Endothelial cell of umbilical vein (primary cell): ENCODE measurements around the gene BCL11B. TPM values are rescaled to one million over a fixed set of nuclear protein-coding genes. Genes with fewer than 3 reads are reported as not detected.

Experiments
- BruUV-seq: library from RNA; stranded (reverse); fragments of 400-500 nt; replicated peaks from 2 replicates; lab custom pipeline; 2021; lab: Mats Ljungman, UMichigan
- CTCF ChIA-PET: fragments of 300-600, 350-600 bp; sonication (Branson Sonifier 250); formaldehyde crosslinking; loops from one replicate; lab custom pipeline; 2021; ENCODE audit warnings: antibody characterized with exemption, inconsistent platforms; lab: Charles Lee
- POLR2A ChIA-PET: fragments of 300-600, 350-600 bp; sonication (Branson Sonifier 250); formaldehyde crosslinking; loops from one replicate; lab custom pipeline; 2021; ENCODE audit warnings: antibody characterized with exemption, inconsistent platforms; lab: Charles Lee
- DNase-seq: peaks from one replicate; pipeline ENCODE4 v3.0.0-alpha.2; 2011; ENCODE audit warnings: low read depth, low spot score
- FAIRE-seq: peaks from 2 replicates; lab custom pipeline; 2011; peaks lifted over from hg19 to GRCh38; lab: Jason Lieb, UNC
- H2AFZ ChIP-seq: 2 replicates; pipeline ENCODE4 v1.6.0; 2012; ENCODE audit warnings: low read depth, low read length, control low read depth, inconsistent platforms
- H3K27ac ChIP-seq: 2 replicates; pipeline ENCODE4 v1.5.1; 2011; ENCODE audit warnings: low read depth, mild to moderate bottlenecking, control low read depth, low read length, moderate library complexity; ENCODE audit not compliant: insufficient read depth
- H3K27me3 ChIP-seq, 2 experiments: 2 replicates each; pipeline versions ENCODE4 v1.6.0 to v1.6.1; 2011; ENCODE audit warnings: low read length in 2 of 2, mixed read lengths in 1 of 2; ENCODE audit not compliant: control insufficient read depth in 2 of 2, insufficient read depth in 2 of 2
- H3K36me3 ChIP-seq, 2 experiments: 2 replicates in 1 of 2; 3 replicates in 1 of 2; pipeline ENCODE4 v1.5.1; 2011; ENCODE audit warnings: low read length in 2 of 2, mild to moderate bottlenecking in 1 of 2, moderate library complexity in 1 of 2; ENCODE audit not compliant: control insufficient read depth in 2 of 2, insufficient read depth in 2 of 2; ENCODE audit errors: extremely low read depth in 1 of 2
- H3K4me1 ChIP-seq: 3 replicates; pipeline ENCODE4 v1.5.1; 2011; ENCODE audit warnings: mild to moderate bottlenecking, low read length; ENCODE audit not compliant: control insufficient read depth, insufficient read depth; ENCODE audit errors: extremely low read depth
- H3K4me2 ChIP-seq: 2 replicates; pipeline ENCODE4 v1.6.1; 2011; ENCODE audit warnings: low read length, control low read depth, mixed read lengths; ENCODE audit not compliant: insufficient read depth
- H3K4me3 ChIP-seq, 3 experiments: fragments of 200-600 bp in 1 of 3; sonication (generic), shearing (Covaris generic) in 1 of 3; replicated peaks in 1 of 3; 2 replicates each; pipeline ENCODE4 v1.5.1; 2011 to 2016; ENCODE audit warnings: control low read depth in 3 of 3, low read length in 3 of 3, mild to moderate bottlenecking in 2 of 3, inconsistent platforms in 1 of 3, low read depth in 1 of 3, moderate library complexity in 1 of 3; ENCODE audit not compliant: insufficient read depth in 1 of 3
- H3K79me2 ChIP-seq: 2 replicates; pipeline ENCODE4 v1.6.0; 2012; ENCODE audit warnings: low read length, inconsistent platforms; ENCODE audit not compliant: control insufficient read depth, insufficient read depth
- H3K9ac ChIP-seq: replicated peaks from 2 replicates; pipeline ENCODE3; 2011; ENCODE audit warnings: low read length, control low read depth; ENCODE audit not compliant: insufficient read depth; ENCODE audit errors: extremely low read depth
- H3K9me1 ChIP-seq: replicated peaks from 3 replicates; pipeline ENCODE4 v1.6.0; 2011; ENCODE audit warnings: mild to moderate bottlenecking, low read length; ENCODE audit not compliant: control insufficient read depth, insufficient read depth; ENCODE audit errors: extremely low read depth
- H3K9me3 ChIP-seq: replicated peaks from 2 replicates; pipeline ENCODE4 v1.5.1; 2012; ENCODE audit warnings: low read length, inconsistent platforms; ENCODE audit not compliant: control insufficient read depth, insufficient read depth
- H4K20me1 ChIP-seq: replicated peaks from 2 replicates; pipeline ENCODE3; 2011; ENCODE audit warnings: mild to moderate bottlenecking, low read length; ENCODE audit not compliant: control insufficient read depth, insufficient read depth; ENCODE audit errors: extremely low read depth
- EZH2 ChIP-seq: IDR thresholded peaks from 2 replicates; pipeline ENCODE4 v1.6.1; 2012; ENCODE audit warnings: borderline replicate concordance, low read depth, mild to moderate bottlenecking, moderate library complexity, low read length, inconsistent platforms; ENCODE audit not compliant: severe bottlenecking
- FOS ChIP-seq: IDR thresholded peaks from 2 replicates; pipeline ENCODE4 v1.6.1; 2011; ENCODE audit warnings: mild to moderate bottlenecking, low read length, moderate library complexity, borderline replicate concordance; ENCODE audit not compliant: insufficient read depth
- GATA2 ChIP-seq: IDR thresholded peaks from 2 replicates; pipeline ENCODE4 v1.7.0; 2011; ENCODE audit warnings: low read depth, mild to moderate bottlenecking, moderate library complexity, mixed read lengths, low read length; ENCODE audit not compliant: insufficient read length, insufficient read depth
- JUN ChIP-seq: IDR thresholded peaks from 2 replicates; pipeline ENCODE4 v1.6.1; 2011; ENCODE audit warnings: borderline replicate concordance, low read depth; ENCODE audit not compliant: insufficient read length, insufficient read depth
- MYC ChIP-seq: IDR thresholded peaks from one replicate; pipeline ENCODE4 v1.6.1; 2011; ENCODE audit warnings: mild to moderate bottlenecking, low read depth, low read length
- POLR2A ChIP-seq: IDR thresholded peaks from 2 replicates; pipeline ENCODE4 v1.6.1; 2012; ENCODE audit warnings: low read depth, mild to moderate bottlenecking, control low read depth, low read length
- POLR2AphosphoS5 ChIP-seq: IDR thresholded peaks from 2 replicates; pipeline ENCODE4 v1.6.1; 2012; ENCODE audit warnings: low read depth, mild to moderate bottlenecking, control low read depth, low read length, moderate library complexity; ENCODE audit not compliant: insufficient read depth
- dilution Hi-C: fragments of 300-500 bp; cut with MboI; formaldehyde crosslinking; loops from one replicate; pipeline ENCODE4 v1.15.0; 2019; ENCODE audit warnings: low sequenced_read_pairs; ENCODE audit not compliant: extremely low pct_ligation_motif_present
- intact Hi-C: fragments of 100-400 bp; cut with micrococcal nuclease; formaldehyde crosslinking; loops from one replicate; pipeline ENCODE4 v1.10.0; 2022
- polyA plus RNA-seq, 4 experiments: library from polyadenylated mRNA; depleted of rRNA in 3 of 4; stranded (reverse) in 3 of 4; unstranded in 1 of 4; fragments of >200 nt; gene quantifications; 2 replicates each; pipeline versions ENCODE4 v1.2.1 to v1.2.3, GENCODE V29; 2011 to 2012; ENCODE audit warnings: missing spikeins in 1 of 4
- total RNA-seq: library from RNA; stranded (reverse); gene quantifications from 2 replicates; pipeline ENCODE4 v1.2.3, GENCODE V29; 2021
- TF ChIP-seq, protein P1 (sequence below): IDR thresholded peaks from 2 replicates; pipeline ENCODE4 v1.6.1; 2011; ENCODE audit not compliant: insufficient read depth, insufficient read length
- TF ChIP-seq, protein P2 (sequence below), 2 donors: IDR thresholded peaks; 1 replicate in 1 of 2; 2 replicates in 1 of 2; pipeline ENCODE4 v1.5.1; 2011; ENCODE audit warnings: low read length in 2 of 2, mild to moderate bottlenecking in 2 of 2, moderate library complexity in 2 of 2, control low read depth in 1 of 2, inconsistent platforms in 1 of 2, low read depth in 1 of 2; ENCODE audit not compliant: insufficient read depth in 1 of 2; ENCODE audit errors: extremely low read depth in 1 of 2

Gene BCL11B
- total and polyA plus RNA-seq, 2 donors (not counting 3 experiments of a cell fraction or from before 2014, with no cell fraction given) = 0.03 to 0.07 TPM

DNA sequence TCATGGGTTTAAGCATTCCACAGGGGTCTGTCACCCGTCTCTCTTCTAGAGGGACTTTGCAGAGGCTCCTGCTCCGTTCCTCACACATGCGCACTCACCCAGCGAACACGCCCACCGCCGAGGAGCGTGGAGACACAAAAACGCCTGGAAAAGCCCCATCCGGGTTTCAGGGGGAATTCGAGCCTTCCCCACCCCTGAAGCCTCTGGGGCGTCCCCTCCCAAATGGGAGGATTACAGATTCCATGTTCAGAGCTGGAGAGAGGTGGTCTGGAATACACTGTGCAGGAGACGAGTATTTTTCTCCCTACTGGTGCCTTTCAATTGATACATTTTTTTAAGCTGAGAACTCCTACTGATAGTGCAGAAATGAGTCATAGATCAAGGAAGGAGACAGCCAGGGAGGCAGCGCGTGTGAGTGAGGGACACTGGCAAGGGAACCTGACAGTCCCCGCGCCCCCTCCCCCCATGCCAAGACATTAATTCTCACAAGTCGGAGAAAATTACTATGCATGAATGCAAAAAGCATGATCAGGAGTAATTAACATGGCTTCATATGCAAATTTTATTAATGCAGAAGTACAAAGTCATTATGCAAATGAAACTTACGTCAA lies 36.9 kb downstream of the BCL11B start:
- POLR2A ChIA-PET = no interaction called here
- no peak for FAIRE-seq
- no peak for DNase-seq
- Histone ChIP-seq H3K36me3 (no peaks in the 10 kb centered on the region), H2AFZ (no peak overlapping the region), H4K20me1 (no peaks in the 10 kb centered on the region), H3K79me2 (no peaks in the 10 kb centered on the region), H3K4me1 (no peaks in the 10 kb centered on the region), H3K9me1 (no peaks in the 10 kb centered on the region), H3K9me3 (peaks cover 2% of the 10 kb centered on the region), H3K4me3 (no peak overlapping the region), H3K27me3 (no peaks in the 10 kb centered on the region), H3K9ac (no peak overlapping the region), H3K4me2 (no peak overlapping the region), H3K27ac (no peak overlapping the region)
- CTCF ChIA-PET = no interaction called here
- no TSS peak for BruUV-seq
- TF ChIP-seq GATA2 = no peak
- TF ChIP-seq, protein P1, sequence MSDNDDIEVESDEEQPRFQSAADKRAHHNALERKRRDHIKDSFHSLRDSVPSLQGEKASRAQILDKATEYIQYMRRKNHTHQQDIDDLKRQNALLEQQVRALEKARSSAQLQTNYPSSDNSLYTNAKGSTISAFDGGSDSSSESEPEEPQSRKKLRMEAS = no peak
- no peak for TF ChIP-seq POLR2A
- TF ChIP-seq, protein P2, sequence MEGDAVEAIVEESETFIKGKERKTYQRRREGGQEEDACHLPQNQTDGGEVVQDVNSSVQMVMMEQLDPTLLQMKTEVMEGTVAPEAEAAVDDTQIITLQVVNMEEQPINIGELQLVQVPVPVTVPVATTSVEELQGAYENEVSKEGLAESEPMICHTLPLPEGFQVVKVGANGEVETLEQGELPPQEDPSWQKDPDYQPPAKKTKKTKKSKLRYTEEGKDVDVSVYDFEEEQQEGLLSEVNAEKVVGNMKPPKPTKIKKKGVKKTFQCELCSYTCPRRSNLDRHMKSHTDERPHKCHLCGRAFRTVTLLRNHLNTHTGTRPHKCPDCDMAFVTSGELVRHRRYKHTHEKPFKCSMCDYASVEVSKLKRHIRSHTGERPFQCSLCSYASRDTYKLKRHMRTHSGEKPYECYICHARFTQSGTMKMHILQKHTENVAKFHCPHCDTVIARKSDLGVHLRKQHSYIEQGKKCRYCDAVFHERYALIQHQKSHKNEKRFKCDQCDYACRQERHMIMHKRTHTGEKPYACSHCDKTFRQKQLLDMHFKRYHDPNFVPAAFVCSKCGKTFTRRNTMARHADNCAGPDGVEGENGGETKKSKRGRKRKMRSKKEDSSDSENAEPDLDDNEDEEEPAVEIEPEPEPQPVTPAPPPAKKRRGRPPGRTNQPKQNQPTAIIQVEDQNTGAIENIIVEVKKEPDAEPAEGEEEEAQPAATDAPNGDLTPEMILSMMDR (IDR thresholded peaks at IDR 0.05; ENCODE audit: extremely low read depth in 1 of 2, insufficient read depth in 1 of 2, low read depth in 1 of 2, low read length in 2 of 2) = no peak
- TF ChIP-seq FOS = no peak
- no peak for TF ChIP-seq MYC
- no peak for TF ChIP-seq POLR2AphosphoS5
- no peak for TF ChIP-seq JUN
- TF ChIP-seq EZH2 = no peak
- intact Hi-C loops = no loop called here
- dilution Hi-C loops = no loop called here
